Suprapubic skin (tissue), 4 donors: ENCODE data around the gene MALT1.

Experiments
- EP300 ChIP-seq: sonication (generic); formaldehyde crosslinking; IDR thresholded peaks from one replicate; pipeline ENCODE4 v1.6.1; 2017; ENCODE audit warnings: antibody characterized with exemption
- POLR2A ChIP-seq, 2 donors: fragments of 450-650 bp; IDR thresholded peaks; one replicate each; pipeline ENCODE4 v1.6.1; 2017; ENCODE audit warnings: antibody characterized with exemption in 2 of 2, mild to moderate bottlenecking in 2 of 2, moderate library complexity in 2 of 2
- POLR2AphosphoS5 ChIP-seq, 3 donors: sonication (generic); formaldehyde crosslinking; IDR thresholded peaks; one replicate each; pipeline ENCODE4 v1.6.1; 2017; ENCODE audit warnings: antibody characterized with exemption in 3 of 3
- TF ChIP-seq, protein P1 (sequence below), 2 donors: fragments of 200-600 bp in 1 of 2; fragments of 450-650 bp in 1 of 2; sonication (generic) in 1 of 2; IDR thresholded peaks; one replicate each; pipeline ENCODE4 v1.5.1; 2016 to 2019; ENCODE audit warnings: antibody characterized with exemption in 2 of 2, mild to moderate bottlenecking in 1 of 2, moderate library complexity in 1 of 2

GRCh38 chr18:58640428-58640805 is 30.8 kb upstream of the MALT1 start:
- TF ChIP-seq POLR2AphosphoS5 (IDR thresholded peaks at IDR 0.05), result no peak
- no peak for TF ChIP-seq EP300
- TF ChIP-seq, protein P1, sequence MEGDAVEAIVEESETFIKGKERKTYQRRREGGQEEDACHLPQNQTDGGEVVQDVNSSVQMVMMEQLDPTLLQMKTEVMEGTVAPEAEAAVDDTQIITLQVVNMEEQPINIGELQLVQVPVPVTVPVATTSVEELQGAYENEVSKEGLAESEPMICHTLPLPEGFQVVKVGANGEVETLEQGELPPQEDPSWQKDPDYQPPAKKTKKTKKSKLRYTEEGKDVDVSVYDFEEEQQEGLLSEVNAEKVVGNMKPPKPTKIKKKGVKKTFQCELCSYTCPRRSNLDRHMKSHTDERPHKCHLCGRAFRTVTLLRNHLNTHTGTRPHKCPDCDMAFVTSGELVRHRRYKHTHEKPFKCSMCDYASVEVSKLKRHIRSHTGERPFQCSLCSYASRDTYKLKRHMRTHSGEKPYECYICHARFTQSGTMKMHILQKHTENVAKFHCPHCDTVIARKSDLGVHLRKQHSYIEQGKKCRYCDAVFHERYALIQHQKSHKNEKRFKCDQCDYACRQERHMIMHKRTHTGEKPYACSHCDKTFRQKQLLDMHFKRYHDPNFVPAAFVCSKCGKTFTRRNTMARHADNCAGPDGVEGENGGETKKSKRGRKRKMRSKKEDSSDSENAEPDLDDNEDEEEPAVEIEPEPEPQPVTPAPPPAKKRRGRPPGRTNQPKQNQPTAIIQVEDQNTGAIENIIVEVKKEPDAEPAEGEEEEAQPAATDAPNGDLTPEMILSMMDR (IDR thresholded peaks at IDR 0.05), result no peak
- TF ChIP-seq POLR2A (IDR thresholded peaks at IDR 0.05), result no peak
